Activated naive CD4-positive, alpha-beta T cell treated with anti-CD3 and anti-CD28 coated beads, Interleukin-2, amount 50 U/mL, for 16 hours (primary cell): Measurements from ENCODE around the gene APPBP2.
"Not testable (repeated sequence)": the region's sequence is repeated elsewhere in the genome, so short reads cannot be mapped to it uniquely, and the experiment has no call there.

Source experiments
- DNase-seq: peaks from one replicate; pipeline ENCODE4 v3.0.0-alpha.2; 2020

The APPBP2 gene

DNA sequence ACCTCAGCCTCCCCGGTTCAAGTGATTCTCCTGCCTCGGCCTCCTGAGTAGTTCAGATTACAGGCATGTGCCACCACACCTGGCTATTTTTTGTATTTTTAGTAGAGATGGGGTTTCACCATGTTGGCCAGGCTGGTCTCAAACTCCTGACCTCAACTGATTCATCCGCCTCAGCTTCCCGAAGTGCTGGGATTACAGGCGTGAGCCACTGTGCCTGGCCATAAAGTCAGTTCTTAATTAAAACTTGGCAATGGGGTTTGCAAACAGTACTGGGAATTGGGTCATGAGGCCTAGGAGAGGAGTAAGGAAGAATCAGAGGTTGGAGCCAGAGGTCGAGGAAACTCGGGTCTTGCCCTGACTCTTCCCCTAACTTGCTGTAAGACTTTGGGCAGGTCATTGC lies 95.5 kb downstream of the APPBP2 start:
- DNase-seq: not testable (repeated sequence)

DNA sequence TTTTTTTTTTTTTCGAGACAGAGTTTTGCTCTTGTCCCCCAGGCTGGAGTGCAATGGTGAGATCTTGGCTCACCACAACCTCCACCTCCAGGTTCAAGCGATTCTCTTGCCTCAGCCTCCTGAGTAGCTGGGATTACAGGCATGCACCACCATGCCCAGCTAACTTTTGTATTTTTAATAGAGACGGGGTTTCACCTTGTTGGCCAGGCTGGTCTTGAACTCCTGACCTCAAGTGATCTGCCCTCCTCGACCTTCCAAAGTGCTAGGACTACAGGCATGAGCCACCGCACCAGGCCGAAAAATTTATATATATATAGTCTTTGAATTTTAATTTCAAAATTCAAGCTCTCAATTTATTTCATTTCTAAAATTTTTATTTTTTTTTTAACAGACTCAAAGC lies 97.6 kb downstream of the APPBP2 start:
- not testable (repeated sequence) for DNase-seq

DNA sequence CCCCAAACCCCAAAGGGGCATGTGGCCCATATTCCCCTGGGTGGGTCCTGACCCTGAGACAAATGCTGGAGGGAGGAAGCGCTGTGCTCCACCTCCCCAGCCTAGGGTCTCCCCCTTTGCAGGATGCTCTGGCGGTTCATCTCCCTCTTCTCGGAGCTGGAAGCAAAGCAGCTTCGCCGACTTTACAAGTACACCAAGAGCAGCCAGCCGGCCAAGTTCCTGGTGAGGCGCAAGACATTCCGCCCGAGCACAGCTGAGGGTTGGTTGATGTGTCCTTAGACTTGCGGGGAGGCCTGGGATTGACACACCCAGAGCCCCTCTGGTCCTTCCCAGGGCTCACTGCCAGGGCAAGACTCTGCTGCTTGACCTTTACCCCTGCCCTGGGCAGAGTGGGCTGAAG lies 99.4 kb downstream of the APPBP2 start:
- no peak for DNase-seq

DNA sequence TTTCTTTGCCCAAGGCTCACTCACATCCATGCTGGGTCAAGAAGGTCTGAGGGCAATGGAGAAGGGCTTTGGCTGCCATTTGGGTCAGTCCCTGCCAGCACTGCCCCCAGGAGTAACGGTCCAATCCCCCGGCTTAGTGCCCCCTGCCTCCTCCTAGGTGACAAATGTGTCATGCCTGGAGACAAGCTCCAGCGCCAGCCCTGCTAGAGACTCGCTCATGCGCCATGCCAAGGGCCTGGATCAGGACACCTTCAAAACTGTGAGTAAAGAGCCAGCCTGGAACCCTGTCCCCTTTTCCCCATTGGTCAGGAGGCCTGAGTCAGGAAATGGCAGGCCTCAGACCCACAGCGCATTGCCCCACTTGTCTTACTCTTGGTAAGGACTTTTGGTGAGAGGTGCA lies 100.4 kb downstream of the APPBP2 start:
- no peak for DNase-seq

DNA sequence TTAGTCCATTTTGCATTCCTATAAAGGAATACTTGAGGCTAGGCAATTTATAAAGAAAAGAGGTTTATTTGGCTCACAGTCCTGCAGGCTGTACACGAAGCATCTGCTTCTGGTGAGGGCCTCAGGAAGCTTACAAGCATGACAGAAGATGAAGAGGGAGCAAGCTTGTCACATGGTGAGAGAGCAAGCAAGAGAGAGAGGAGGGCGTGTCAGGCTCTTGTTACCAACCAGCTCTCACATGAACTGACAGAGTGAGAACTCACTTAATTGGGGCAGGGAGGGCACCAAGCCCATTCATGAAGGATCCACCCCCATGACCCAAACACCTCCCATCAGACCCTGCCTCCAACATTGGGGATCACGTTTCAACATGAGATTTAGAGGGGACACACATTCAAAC lies 102.2 kb downstream of the APPBP2 start:
- no peak for DNase-seq

DNA sequence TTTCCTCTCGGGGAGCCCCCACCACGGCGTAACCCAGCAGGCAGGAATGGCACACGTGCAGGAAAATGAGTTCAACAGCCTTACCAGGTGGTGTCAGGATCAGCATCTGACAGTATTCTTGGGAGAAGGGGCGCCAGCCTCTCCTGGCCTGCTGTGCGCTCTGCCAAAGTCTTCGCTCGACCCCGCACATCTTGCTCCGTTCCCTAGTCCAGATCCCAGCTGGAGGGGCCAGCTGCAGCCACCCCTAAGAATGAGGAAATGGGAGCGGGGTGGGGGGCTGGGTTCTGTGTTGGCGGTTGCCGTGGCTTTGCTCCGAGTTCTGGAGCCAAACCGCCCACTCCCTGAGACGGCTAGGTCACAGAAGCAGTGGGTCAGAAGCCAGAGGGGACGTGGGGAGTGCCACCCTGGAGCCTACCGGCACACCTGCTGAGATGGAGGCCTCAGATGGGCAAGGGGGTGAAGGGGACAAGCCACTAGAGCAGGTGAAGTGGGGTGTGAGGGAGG lies 103.8 kb downstream of the APPBP2 start, which contains the start of gene CHCT1:
CHCT1 (plus strand) TSS at position 328 of the 504 bp plus-strand sequence; CDS start at position 432, 104 bp downstream.
- DNase-seq: no peak

DNA sequence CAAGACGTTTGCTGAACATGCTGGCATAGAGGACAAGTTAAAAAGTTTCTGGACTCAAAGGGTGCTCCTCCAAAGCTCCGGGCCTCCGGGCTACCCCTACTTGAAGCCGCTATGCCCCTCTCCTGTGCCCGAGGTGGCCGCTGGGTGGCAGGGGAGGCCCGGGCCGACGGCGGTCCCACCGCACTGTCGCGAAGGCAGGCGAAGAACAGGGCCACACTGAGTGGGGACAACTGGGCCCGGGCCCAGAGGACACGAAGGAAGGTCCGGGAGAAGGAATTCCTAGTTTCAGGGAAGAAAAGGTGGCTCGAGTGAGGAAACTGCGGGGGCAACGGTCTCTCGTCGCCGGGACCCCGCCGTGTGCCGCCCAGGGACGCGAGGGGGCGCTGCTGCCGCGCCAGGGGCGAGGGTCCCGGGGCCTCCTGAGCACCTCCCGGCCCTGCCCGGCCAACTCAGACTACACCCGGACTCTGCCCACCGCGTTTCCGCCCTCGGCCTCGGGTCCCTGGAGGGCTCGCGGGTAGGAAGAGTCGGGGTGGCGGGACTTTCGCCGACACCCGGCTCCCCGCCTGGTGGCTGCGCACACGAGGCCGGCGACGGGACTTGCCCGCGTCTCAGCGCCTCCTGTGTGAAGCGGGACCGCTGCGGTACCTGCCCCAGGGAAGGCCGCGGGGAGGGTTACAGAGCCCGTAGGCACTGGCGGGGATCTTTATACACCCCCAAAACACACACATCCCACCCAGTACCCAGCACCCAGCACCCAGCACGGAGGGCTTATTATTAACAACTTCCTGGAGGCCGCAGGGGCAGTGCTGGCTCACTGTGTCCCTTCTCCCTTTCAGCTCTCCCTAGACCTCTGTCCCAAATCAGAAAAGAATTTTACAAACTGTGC lies 104.5 kb downstream of the APPBP2 start:
- DNase-seq: peak; percentile 84

DNA sequence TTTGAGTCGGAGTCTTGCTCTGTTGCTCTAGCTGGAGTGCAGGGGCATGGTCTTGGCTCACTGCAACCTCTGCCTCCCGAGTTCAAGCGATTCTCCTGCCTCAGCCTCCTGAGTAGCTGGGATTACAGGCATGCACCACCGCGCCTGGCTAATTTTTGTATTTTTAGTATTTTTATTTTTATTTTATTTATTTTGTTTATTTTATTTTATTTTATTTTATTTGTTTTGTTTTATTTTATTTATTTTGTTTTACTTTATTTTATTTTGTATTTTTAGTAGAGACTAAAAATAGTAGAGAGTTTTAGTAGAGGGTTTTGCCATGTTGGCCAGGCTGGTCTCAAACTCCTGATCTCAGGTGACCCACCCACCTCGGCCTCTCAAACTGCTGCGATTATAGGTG lies 106.2 kb downstream of the APPBP2 start:
- not testable (repeated sequence) for DNase-seq

DNA sequence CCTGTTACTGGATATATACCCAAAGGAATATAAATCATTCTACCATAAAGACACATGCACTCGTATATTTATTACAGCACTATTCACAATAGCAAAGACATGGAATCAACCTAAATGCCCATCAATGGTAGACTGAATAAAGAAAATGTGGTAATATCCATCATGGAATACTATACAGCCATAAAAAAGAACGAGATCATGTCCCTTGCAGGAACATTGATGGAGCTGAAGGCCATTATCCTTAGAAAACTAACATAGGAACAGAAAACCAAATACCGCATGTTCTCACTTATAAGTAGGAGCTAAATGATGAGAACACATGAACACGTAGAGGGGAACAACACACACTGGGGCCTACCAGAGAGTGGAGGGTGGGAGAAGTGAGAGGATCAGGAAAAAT lies 107.0 kb downstream of the APPBP2 start:
- not testable (repeated sequence) for DNase-seq

DNA sequence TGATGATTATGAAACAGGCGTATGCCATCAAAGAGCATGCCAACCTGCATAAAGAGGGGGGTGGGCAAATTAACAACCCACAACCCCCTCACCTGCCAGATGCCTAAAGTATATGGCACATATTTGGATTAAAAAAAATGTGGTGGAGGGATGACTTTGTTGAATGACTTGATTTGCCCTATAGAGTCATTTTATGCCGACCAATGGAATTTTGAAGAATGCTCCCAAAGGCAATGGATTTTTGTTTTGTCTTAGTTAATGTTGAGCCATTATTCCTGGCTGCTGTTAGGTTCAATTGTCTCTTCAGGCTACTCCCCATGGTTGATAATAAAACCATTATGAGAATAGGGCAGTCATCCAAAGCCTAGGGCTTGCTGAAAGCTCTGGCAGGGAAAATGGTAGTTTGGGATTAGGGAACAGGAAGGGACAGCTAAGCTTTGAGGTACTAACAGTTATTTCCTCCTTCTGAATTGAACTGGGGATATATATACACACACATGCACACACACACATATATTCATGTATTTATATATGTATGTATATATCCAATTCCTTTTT lies 109.6 kb downstream of the APPBP2 start:
- DNase-seq: no peak

DNA sequence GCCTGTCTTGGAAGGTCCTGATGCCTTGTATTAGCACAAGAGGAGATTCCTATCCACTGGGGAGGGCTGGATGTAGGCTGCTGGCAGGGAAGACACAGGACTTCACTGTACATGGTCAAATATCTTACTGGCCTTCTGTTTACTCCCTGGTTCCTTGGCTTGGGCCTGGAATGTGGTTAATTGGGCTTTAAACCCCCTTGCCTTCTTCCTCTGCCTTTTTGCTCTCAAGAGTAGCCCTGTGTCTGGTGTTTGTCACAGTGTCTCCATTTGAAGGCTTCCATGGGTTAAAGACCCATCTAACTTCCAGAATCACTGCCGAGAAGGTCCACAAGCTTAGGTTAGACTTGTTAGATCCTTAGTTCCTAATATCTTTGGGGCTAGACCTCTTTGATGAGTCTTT lies 110.9 kb downstream of the APPBP2 start:
- DNase-seq: no peak

DNA sequence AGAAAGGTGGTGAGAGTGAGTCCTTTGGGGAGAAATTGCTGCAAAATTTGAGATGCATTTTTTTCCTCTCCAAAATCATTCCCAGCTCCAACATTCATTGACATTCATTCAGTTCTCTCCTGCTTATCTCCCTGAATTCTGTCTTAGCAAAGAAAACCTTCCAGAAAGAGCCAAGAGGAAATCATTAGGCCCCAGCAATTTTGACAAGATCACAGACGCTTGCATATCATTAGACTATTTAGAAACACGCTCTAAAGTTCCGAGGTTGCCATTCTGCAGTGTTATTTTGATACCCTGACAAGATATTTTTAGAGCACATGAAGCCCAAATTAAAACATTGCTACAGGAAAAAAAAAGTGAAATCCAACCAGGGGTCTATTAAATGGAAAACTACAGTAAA lies 113.3 kb downstream of the APPBP2 start:
- no peak for DNase-seq

DNA sequence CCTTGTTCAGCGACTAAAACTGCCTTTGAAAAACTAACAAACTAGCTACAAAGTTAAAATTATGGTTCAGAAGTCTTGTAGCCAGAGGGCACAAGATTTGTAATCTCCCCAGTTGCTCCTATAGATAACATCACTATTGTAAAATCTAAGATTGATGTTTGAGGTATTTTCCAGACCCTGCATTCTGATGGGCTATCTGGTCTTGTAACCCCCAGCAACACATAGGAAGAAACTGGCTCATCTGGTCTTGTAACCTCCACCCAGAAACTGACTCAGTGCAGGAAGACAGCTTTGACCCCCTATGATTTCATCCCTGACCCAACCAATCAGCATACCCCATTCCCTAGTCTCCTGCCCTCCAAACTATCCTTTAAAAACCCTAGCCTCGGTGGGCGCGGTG lies 116.0 kb downstream of the APPBP2 start:
- no peak for DNase-seq

DNA sequence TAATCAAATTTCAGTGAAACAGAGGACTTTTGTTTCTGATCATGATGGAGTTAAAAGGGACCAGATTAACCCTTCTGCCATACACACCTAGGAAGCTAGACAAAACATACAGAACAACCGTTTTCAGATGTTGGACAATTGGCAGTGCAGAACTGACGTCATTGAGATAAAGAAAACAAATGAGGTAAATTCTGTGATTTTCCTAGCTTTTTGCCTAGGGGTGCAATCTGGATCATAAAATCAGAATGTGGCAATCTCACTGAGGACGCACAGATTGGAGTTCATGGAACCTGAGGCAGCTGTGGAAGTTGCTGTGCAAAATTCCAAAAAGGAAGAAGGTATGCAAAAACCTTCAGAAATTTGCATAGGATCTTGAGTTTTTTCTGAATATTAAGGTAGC lies 119.2 kb downstream of the APPBP2 start:
- no peak for DNase-seq

DNA sequence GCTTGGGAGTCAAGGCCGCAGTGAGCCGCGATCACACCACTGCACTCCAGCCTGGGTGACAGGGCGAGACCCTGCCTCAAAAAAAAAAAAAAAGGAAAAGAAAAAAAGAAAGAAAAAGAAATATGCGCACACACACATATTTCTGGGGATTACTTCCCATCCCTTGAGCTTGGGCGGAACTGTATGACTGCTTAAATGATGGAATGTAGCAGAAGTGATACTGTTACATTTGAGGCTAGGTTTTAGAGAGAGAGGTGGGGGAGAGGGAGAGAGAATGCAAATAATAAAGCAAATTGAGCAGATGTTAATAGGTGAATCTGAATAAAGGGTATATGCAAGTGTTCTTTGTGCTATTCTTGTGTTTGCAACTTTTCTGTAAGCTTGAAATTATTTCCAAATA lies 122.1 kb downstream of the APPBP2 start:
- no peak for DNase-seq

DNA sequence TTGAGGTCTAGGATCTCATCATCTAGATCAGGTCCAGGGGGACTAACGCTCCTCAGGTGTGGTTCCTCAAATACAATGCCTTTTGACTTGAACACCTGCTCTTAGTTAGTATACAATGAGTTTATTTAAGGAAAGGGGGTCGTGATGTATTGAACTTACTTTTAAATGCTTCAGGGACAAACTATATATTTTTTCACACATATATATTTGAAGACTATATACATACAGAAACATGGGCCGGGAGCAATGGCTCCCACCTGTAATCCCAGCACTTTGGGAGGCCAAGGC lies 122.6 kb downstream of the APPBP2 start:
- DNase-seq: no peak

DNA sequence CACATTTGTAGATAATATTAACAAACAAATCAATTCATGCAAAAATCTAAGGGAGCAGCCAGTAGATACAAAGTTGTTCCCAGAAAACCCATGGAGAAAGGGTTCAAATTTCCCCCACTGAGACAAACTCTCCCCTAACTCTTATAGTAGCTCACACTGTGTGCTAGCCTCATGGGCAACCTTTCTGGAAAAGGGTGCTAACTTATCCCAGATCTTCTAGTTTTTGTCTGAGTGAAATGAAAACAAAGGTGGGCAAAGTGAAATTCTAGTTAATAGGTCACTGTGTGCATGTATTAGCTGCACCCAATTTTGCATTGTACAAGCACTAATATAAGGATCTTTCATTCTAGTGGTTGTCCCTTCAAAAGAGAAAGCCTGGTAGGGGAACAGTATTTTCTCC lies 124.2 kb downstream of the APPBP2 start:
- DNase-seq: no peak

DNA sequence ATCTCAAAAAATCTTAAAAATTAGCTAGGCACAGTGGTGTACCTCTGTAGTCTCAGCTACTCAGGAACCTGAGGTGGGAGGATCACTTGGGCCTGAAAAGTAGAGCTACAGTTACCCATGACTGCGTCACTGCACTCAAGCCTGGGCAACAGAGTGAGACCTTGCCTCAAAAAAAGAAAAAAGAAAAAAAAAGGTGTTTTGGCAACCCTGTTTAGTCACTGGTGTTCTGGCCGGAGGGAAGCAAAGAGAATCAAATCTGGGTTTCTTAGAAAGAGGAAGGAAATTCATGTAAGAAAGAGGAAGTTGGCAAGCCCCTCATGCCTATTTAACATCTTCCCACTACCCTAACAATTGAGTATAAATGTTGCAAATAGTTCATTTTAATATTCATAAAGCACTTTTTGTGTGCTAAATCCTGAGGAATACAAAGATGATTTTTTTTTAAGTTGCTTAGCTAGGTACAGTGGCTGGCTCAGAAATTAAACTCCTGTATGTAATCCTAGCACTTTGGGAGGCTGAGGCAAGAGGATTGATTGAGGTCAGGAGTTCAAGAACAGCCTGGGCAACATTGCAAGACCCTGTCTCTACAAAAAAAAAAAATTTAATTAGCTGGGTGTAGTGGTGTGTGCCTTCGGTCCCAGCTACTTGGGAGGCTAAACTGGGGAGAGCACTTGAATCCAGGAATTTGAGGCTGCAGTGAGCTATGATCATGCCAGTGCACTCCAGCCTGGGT lies 127.6 kb downstream of the APPBP2 start:
- DNase-seq: no peak

DNA sequence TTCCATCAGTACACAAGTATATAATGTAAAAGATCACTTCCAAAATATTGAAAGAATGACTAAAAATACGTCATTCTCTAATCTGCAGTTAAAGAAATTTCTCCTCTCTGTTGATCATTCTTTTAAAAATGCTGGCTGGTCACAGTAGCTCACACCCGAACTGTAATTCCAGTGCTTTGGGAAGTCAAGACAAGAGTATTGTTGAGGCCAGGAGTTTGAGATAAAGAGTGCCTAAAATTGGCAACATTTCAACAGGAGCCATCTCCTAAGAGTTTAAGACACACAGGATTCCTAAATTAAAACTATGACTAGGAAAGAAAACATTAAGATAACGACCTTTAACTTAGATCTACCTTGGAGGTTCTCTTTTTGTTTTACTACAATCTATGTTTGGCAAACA lies 129.6 kb downstream of the APPBP2 start:
- DNase-seq: no peak

DNA sequence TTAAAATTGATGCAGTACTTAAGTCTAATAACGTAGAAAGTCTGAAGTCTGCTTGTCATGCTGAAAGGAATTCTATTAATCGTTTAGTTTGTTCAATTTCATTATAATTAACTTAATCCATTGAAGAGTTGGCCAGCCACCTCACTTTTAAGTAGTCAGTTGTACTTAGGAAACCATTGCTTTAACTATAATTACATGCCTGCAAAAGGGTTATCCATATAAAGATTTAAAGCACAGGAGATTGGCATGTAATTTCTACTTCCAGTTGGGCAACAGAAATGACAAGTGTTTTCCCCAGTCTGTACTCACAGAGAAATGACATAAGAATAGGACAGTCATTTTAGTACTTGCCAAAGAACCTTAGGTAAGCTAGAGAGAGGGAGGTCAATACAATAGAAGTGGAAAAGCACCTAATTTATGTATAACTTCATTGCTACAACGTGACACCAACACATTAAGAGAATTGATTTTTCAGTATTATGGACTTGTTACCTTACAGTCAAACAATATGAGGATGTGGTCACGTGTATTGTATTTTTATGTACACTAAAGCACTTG lies 130.5 kb downstream of the APPBP2 start:
- DNase-seq: no peak

DNA sequence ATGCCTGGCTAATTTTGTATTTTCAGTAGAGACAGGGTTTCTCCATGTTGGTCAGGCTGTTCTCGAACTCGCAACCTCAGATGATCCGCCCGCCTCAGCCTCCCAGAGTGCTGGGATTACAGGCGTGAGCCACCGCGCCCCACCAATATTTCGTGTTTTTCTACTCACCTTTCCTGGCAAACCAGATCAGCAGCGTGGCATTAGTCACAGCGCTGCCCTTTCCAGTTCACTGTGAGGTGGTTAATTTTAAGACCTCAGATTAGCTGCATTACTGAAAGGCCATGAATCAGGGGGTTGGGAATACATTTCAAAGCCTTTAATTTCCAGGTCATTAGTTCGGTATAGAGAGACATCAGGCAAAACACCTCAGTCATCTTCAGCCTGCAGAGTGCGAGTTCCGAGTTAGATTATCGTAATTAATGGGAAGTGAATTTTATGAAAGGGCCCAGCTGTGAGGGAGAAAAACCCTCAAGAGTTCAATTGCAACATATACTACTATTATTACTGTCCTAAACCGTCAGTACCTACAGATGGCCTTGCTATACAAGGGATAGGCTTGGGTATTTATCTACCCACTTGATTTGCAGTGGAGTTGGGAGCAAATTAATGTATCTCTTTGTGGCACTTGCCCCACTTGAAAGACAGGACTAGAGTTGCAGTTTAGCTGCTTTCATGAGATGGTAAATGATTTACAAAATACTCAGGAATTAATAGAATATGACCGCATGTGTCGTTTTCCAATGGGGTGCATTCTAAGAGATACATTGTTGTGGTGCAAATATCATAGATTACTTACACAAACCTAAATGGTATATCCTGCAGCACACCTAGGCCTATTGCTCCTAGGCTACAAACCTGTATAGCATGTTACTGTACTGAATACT lies 132.0 kb downstream of the APPBP2 start:
- DNase-seq: no peak
